ENCODE results near the gene CLDN15.
"Not testable (repeated sequence)": the region's sequence is repeated elsewhere in the genome, so short reads cannot be mapped to it uniquely, and the experiment has no call there.

CLDN15 gene

GRCh38 chr7:101218236-101219125 is 19.1 kb downstream of the CLDN15 start:
- no peak for DNase-seq

- peak; percentile 99 to 100 (median 100) for DNase-seq
Observed at GRCh38 chr7:101217388-101218235, 20.0 kb downstream of the CLDN15 start, which contains the start of the genes PLOD3 and ZNHIT1. TSS of gene PLOD3 (minus strand) at chr7:101217581. CDS start at chr7:101217274, 307 bp downstream. TSS of gene ZNHIT1 (plus strand) at chr7:101218165. CDS start at chr7:101218196, 31 bp downstream.

- no peak for DNase-seq
Observed at GRCh38 chr7:101216860-101217387, 20.7 kb downstream of the CLDN15 start.

- peak; percentile 52 to 64 (median 54) for DNase-seq
Observed at GRCh38 chr7:101216001-101216859, 21.4 kb downstream of the CLDN15 start.

DNA sequence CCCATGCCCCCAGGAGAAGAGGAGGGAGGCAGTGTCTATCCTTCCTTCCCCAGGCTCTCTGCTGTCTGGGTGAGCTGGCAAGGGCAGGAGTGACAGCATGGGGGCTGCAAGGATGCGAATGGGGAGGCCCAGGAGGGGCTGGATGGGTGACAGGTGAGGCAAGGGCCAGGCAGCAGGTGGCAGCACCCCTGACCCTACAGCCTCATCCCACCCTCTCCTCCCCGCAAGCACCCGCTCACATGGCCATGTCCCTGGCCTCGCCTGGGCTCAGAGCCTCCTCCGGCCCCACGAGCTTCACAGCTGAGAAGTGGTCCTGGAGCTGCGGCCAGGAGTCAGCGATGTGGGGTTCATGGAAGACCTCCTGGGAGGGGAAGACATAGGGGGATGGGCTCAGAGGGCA is 25.6 kb downstream of the CLDN15 start:
- DNase-seq, result no peak

DNA sequence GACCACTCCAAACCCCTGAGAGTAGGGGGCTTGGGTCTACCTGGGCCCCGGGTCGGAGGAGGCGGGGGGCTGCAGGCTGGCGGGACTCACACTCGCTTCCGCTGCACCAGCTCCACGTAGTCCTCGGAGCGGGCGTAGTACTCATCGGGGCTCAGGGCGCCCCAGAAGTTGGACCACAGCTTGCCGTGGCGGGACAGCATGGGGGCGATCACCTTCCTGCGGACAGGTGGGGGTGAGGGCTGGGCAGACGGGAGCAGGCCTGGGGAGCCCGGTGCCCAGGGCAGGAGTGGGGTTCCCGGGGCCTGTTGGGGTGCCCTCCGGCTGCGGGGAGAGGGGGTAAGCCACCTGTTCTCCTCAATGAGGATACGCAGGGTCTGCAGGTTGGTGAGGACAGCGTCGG is 26.1 kb downstream of the CLDN15 start:
- no peak for DNase-seq

- no peak for DNase-seq
Observed at GRCh38 chr7:101210143-101210542, 27.5 kb downstream of the CLDN15 start.

DNA sequence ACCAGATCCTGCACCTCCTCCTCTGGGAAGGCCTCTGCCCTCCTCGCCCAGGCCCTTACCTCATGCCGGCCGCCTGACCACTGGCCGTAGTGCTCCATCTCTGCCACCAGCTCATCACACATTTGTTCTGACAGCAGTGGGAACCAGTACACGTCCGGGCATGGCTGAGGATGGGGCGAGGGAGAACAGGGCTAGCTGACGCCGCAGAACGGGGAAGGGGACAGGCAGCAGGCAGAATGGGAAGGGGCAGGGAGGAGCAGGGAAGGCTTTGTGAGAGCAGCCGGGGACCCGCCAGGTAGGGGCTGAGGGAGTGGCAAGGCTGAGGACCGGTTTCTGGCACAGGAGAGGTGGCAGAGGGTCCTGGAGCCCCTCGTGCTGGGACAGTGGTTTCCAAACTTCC is 28.8 kb downstream of the CLDN15 start:
- DNase-seq, result no peak

DNA sequence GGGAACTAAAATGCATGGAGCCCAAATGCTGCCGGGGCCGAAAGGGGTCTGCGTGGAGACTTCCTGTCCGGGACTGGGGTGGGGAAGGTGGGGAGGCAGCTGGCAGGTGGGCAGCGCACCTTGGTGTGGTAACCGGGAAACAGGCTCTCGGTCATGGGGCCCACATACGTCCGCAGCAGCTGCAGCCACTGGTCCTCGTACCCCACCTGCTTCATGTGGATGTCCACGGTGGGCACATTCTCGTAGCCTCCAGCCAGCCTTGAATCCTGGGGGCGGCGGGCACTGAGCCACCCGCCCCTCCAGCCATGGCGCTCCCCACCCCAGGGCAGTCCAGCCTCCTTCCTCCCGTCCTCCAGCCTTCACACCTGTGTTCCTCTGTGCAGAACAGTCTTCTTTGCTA is 30.1 kb downstream of the CLDN15 start:
- DNase-seq, result no peak

- no peak for DNase-seq
Observed at GRCh38 chr7:101206665-101207042, 30.9 kb downstream of the CLDN15 start.

DNA sequence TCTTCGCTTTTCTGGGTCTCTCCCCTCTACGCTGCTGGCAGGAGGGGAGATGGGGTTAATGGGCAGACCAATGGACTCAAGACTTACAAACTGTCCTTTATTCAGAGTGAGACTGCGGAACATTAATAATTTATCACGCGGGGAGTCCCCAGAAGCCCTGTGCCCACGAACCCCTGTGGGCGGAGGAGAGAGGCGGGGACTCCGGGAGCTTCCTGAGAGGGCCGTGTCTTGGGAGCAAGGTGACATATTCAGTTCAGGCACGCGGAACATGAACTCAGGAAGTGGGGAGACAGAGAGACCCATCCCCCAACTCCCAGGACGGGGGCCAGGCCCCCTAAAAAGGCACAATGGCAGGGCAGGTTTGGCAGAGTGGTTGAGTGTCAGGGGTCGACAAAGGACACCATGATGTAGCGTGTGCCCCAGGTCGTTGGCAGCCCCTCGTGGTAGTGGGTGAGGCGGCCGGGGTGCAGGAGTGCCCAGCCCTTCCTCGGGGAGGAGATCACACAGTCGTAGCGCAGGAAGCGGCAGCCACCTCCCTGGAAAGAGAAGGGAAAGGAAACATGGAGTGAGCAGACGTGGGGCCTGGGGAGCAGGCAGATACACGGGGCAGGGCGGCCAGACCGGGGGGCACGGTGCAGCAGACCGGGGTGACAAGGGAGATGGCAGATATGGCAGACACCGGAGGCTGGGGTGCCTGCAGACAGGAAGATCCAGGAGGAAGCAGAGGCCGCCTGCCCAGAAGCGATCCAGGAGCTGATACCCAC is 31.5 kb downstream of the CLDN15 start:
- no peak for DNase-seq

- DNase-seq, result peak; percentile 58 to 69 (median 69)
Observed at GRCh38 chr7:101203740-101204738, 33.6 kb downstream of the CLDN15 start.

- no peak for DNase-seq
Observed at GRCh38 chr7:101202603-101202918, 35.0 kb downstream of the CLDN15 start.

- DNase-seq, result no peak
Observed at GRCh38 chr7:101201695-101202602, 35.7 kb downstream of the CLDN15 start.

- DNase-seq, result peak in 1 of 3 donors; percentile 26
Observed at GRCh38 chr7:101200862-101201599, 36.6 kb downstream of the CLDN15 start, which contains the start of gene MOGAT3. TSS of gene MOGAT3 (minus strand) at chr7:101201036. CDS start at chr7:101200854, 182 bp downstream.

GRCh38 chr7:101200504-101200861 is 37.1 kb downstream of the CLDN15 start:
- DNase-seq, result no peak

DNA sequence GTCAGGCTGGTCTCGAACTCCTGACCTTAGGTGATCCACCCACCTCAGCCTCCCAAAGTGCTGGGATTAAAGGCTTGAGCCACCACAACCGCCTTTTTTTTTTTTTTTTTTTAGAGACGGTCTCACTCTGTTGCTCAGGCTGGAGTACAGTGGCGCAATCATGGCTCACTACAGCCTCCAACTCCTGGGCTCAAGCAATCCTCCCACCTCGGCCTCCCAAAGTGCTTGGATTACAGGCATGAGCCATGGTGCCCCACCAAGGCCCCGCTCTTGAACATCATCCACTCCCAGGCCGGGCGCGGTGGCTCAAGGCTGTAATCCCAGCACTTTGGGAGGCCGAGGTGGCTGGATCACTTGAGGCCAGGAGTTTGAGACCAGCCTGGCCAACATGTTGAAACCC is 38.1 kb downstream of the CLDN15 start:
- DNase-seq, result not testable (repeated sequence)

DNA sequence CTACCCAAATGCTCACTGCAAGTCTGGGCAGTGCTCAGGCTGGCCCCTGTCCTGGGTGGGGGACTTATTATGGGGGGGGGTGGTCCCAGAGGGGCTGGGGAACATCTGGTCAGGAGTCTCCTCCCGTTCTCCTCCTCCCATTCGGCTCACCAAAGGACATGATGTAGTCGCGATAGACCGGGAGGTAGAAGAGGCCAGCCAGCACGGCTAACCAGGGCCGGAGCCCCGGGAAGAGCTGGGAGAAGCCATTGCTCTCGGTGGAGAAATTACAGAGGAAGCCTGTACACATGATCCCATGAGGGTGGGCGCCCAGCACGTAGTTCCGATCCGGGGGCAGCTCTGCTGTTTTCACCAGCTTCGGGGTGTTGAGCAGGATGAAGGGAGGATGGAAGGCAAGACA is 39.1 kb downstream of the CLDN15 start:
- no peak for DNase-seq

All from suppressor macrophage treated with lipopolysaccharide for 1 hour (primary cell).